HK-2 (cell line): ENCODE results near the gene GNB1L.
"Not testable (repeated sequence)": the region's sequence is repeated elsewhere in the genome, so short reads cannot be mapped to it uniquely, and the experiment has no call there.

ENCODE experiments used
- DNase-seq: peaks from one replicate; pipeline ENCODE4 v3.0.0-alpha.2; 2018; ENCODE audit not compliant: unreplicated experiment

GNB1L gene

GRCh38 chr22:19843857-19844376, 10.8 kb downstream of the GNB1L start:
- no peak for DNase-seq

GRCh38 chr22:19843107-19843856, 11.4 kb downstream of the GNB1L start:
- no peak for DNase-seq

GRCh38 chr22:19842393-19843106, 12.1 kb downstream of the GNB1L start:
- no peak for DNase-seq

GRCh38 chr22:19841641-19842392, 12.9 kb downstream of the GNB1L start:
- no peak for DNase-seq

GRCh38 chr22:19840955-19841640, 13.6 kb downstream of the GNB1L start:
- no peak for DNase-seq

- no peak for DNase-seq
Observed at GRCh38 chr22:19840059-19840458, 14.6 kb downstream of the GNB1L start.

- DNase-seq = no peak
Observed at GRCh38 chr22:19837915-19838314, 16.8 kb downstream of the GNB1L start.

- DNase-seq = no peak
Observed at GRCh38 chr22:19836512-19836911, 18.2 kb downstream of the GNB1L start.

GRCh38 chr22:19834599-19834998, 20.1 kb downstream of the GNB1L start:
- DNase-seq = no peak

- not testable (repeated sequence) for DNase-seq
Observed at GRCh38 chr22:19833327-19833726, 21.3 kb downstream of the GNB1L start.

GRCh38 chr22:19832476-19833108, 22.1 kb downstream of the GNB1L start:
- DNase-seq = no peak

GRCh38 chr22:19831979-19832378, 22.7 kb downstream of the GNB1L start:
- not testable (repeated sequence) for DNase-seq

- DNase-seq = no peak
Observed at GRCh38 chr22:19831016-19831415, 23.7 kb downstream of the GNB1L start.

GRCh38 chr22:19828035-19828401, 26.7 kb downstream of the GNB1L start:
- no peak for DNase-seq

GRCh38 chr22:19827341-19828034, 27.2 kb downstream of the GNB1L start:
- DNase-seq = no peak

GRCh38 chr22:19826619-19826950, 28.1 kb downstream of the GNB1L start:
- no peak for DNase-seq

- no peak for DNase-seq
Observed at GRCh38 chr22:19825904-19826618, 28.6 kb downstream of the GNB1L start.

- DNase-seq = no peak
Observed at GRCh38 chr22:19824926-19825339, 29.7 kb downstream of the GNB1L start.

GRCh38 chr22:19824212-19824925, 30.3 kb downstream of the GNB1L start:
- no peak for DNase-seq

- DNase-seq = no peak
Observed at GRCh38 chr22:19823902-19824211, 30.8 kb downstream of the GNB1L start.
